Activated T-cell treated with anti-CD3 and anti-CD28 coated beads, Interleukin-2, amount 50 U/mL, for 1 hour (primary cell): ENCODE results near the gene TEAD4.

Source experiments
- DNase-seq: peaks from one replicate; pipeline ENCODE4 v3.0.0-alpha.2; 2020

TEAD4 gene

DNA sequence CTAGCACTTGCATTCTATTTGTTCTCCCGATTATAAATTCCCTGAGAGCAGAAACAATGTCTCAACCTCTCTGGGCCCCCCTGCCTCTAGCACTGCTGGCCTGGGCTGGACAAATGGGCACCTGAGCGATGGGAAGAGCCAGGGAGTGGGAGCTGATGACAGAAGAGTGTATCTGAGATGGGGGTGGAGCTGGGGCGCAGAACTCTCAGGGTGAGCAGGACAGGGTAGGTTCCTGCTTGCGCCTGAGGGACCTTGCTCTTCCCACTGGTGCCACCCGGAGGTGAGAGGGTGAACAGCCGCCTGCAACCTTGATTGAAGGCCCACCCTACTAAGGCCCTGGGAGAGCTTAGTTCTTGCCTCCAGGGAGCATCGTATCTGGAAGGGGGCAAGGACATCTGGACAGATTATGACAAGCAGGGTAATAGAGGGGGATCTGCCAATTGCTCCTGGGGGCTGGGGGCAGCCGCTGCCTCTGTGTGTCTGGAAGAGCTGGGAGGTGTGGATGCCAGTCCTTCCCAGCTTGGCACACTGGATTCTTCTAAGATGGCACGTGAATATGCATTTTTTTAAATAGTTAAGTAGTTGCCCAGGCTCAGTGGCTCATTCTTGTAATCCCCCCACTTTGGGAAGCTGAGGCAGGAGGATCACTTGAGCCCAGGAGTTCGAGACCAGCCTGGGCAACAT lies 75.0 kb downstream of the TEAD4 start:
- no peak for DNase-seq

DNA sequence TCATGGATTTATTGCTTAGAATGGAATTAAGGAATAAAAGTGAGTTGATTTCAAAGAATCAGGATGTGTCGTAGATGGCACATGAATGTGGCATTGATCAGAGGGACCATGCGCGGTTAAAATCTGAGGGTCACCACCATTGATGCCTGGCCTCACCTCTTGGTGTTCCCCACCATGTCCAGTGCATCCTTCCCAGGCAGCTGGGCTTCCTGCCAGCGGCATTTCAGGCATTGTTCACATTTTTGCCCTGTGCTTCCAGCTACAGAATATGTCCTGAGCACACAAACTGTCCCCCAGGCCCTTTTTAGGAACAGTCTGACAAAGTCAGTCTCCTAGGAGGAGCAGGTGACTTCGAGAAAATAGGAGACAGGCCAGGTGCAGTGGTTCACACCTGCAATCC lies 76.0 kb downstream of the TEAD4 start:
- DNase-seq = no peak

DNA sequence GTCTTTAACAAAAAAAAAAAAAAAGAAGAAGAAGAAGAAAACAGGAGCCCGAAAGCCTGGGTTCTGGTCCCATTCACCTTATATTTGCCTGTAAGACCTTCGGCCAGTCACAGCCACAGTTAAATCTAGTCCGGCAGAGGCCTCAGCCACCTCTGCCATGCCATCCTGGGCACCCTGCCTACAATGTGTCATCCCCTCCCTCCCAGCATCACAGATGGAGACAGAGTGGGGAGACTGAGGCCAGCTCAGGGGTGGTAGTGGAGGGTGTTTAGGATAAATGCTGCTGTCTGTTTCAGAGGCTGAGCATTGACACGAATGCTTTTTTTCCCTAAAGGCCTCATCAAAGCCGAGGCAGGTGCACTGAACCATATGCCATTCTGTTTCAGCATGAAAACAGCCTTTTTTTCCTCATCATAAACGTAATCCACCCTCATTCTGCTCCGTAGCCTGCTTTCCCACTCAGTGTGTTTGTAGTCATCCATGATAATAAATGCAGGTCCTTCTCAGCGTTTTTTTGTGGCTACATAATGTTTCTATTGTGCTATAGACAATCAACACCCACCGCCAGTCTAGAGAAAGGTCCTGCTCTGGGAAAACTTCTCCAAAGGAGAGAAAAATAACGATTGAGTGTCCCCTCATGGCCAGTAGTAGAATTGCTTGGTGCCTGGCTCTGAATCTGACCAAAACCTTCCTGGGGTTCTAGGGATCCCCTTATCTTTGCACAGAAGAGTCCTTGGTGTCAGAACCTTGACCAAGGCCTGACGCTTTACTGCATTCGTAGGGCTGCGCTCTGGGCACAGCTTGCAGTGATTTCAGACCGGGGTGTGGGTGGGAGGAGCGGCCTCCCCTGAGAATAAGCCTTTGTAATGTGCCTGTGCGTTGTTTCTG lies 76.9 kb downstream of the TEAD4 start:
- no peak for DNase-seq

DNA sequence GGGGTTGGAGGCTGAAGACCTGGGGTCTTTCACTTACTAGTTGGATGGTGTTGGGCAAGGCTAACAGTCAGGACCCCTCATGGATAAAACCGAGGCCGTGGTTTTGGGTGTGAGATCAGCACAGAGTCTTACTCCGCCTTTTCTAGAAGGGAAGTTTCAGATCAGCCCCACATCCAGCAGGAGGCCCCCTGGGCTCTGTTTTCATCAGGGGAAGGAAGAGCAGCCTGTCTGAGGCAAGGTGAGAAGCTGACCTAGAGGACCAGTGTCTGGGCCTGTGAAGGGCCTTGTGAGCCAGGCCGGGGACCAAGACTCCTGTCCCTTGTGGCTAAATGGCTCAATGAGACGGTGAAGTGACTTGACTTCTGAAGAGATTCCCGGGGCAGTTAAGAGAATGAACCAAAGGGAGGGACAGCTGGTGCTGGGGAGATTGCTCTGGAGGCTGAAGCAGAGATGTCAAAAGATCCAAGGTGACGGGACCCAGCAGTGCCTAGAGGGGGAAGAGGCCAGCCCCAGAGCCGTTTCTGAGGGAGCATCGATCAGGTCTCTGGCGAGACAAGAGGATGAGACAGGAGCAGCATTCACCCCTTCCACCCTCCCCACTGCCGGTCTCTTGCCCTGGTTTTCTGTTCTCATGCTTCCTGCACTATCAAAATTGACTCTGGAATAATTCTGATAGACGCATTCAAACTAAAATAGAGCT lies 77.9 kb downstream of the TEAD4 start:
- DNase-seq = no peak

DNA sequence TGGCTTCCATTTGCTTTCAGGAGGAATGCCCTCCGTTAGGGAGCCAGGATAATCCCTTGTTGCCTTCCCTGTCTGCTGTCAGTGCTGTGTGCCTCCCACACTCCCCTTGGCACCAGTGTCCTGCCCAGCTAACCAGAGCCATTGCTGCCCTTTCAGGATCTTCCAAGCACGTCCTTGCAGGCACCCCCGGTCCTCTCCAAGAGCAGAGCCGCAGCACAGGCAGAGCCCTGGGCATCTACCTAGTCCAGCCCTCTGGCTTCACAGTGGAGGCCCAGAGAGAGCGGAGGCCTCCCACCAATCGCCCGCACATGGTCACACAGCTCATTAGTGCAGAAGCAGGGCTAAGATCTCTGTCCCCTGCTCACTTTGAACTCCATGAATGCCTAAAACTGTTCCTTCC lies 79.0 kb downstream of the TEAD4 start:
- DNase-seq = no peak

DNA sequence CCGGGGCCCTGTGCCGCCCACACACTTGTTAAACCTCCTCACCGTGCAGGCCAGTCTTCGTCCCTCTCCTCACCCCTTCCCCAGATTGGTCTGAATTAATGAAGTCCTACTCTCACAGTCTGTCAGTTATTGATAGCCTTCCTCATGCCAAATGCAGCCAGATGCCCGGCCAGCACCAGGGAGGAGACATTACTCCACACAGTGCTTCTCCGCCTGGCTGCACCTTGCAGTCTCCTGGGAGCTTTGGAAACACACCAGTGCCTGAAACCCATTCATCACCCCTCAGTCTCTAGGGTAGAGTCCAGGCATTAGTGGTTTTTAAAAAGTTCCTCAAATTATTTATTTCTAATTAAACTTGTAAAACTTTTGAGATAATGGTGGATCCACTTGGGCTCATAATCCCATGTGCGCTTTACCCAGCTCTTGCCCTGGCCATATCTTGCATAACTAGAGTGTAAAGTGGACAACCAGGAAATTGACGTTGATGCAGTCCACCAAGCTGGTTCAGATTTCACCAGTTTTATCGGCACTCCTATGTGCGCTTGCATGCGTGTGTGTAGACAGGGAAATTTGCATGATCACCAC lies 79.8 kb downstream of the TEAD4 start:
- DNase-seq = no peak

DNA sequence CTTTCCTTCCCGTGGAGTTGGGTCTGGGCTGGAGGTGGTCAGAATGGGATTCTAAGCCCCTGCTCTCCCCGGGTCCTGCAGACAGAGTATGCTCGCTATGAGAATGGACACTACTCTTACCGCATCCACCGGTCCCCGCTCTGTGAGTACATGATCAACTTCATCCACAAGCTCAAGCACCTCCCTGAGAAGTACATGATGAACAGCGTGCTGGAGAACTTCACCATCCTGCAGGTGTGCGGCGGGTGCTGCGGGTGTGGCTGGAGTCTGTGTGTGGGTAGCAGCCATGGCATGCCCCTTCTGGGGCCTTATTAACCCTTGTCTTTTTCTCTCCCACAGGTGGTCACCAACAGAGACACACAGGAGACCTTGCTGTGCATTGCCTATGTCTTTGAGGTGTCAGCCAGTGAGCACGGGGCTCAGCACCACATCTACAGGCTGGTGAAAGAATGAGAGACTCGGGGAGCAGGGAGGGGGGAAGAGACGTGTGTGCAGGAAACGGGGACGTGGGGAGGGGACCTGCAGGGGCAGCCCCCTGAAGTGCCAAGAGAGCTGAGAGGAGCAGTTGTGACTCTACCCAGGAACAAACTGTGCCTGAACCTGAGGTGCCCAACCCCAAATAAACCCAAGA lies 80.9 kb downstream of the TEAD4 start:
- no peak for DNase-seq

DNA sequence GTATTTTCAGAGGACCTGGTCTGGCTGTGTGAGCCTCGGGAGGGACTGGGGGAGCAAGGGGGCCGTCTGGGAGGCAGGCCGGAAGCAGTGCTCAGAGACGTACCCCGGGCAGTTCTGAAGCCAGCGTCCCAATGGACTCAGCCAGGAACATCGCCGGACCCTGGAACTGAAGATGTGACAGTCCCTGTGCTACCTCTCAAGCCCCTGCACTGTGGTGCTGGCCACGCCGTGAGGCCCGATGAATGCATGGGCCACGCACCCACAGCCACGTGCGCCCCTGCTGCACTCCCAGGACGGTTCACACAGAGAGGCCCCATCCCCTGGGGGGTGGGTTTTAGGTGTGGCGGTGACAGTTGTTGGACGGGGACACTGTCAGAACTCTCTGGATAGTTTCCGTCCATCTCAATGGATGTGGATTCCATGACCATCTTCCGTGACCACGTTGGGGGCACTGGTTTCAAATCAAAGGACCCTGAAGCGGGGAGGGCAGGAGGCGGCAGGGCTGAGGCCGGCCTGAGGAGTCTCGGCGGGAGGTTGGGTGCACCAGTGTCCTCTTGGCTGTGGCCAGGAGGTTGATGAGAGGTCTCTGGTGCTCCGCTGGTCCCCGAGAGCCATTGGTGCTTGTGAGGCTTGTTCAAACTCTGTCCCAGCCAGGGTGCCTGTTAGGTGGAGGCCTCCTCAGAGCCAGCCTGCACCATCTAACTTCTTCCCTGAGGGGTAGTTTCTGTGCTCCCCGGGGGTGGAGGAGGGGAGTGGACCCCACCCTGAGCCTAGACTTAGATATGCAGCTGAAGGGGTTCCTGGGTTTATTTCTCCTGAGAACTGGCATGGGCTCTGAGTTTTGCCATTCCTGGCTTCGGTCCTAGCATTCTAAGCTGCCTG lies 81.7 kb downstream of the TEAD4 start:
- DNase-seq = no peak

DNA sequence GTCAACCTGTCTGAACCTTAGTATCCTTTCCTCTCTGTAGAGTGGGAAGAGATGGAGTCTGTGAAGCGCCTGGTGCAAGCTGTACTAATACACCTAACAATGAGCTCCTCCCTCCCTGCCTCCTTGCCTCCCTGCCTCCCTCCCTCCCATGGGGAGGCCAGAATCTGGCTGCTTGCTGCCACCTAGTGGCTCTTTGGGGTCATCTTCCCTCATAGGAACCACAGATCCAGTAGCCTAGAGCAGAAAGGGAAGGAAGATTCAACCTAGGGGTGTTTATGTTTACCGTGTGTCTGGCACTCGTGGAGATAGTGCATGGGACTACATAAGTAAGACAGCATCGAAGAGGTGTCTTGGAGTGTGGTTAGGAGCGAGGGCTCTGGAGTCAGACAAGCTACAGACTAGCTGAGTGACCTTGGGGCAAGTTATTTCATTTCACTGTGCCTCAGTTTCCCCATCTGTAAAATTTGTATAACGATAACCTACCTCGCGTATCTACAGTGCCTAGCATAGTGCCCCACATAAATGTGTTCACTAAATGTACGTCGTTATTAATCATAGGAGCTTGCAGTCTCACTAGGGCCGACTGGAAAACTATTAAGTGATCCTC lies 82.5 kb downstream of the TEAD4 start:
- peak; percentile 25 for DNase-seq

DNA sequence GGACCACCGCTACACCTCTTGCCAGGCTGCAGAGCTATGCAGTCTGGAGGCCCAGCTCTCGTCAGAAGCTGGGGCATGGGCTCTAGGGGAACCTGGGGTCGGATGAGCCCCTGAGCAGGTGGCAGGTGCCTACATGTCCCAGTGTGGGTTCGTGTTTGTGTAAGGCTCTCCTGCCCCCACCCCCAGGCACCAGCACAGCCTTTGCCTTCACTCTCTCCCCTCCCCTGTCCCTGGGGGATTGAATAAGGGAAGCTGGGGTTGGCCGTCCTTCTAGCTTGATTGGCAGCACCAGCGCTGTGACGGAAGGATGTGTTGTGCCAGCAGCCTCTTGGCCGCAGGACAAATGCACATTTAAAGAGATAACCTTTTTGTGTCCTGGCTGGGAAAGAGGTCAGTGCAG lies 83.2 kb downstream of the TEAD4 start:
- no peak for DNase-seq

DNA sequence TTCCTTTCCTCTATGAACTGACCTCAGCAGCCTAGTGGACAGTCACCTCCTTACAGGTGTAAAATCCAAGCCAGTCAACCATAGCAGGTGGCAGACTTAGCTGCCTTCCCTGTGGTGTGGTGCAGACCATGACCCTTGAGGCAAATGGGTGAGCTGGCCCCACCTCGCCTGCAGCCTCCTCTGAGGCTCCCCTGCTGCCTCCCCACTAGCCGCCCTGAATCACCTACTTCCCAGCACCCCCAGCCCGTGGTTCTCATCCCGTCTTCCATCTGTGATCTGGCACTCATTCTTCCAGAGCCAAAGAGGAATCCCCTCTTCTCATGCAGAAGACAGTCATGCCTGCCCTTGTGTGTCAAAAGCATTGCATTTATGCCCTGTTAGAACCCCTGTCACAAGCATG lies 83.6 kb downstream of the TEAD4 start:
- DNase-seq = no peak

DNA sequence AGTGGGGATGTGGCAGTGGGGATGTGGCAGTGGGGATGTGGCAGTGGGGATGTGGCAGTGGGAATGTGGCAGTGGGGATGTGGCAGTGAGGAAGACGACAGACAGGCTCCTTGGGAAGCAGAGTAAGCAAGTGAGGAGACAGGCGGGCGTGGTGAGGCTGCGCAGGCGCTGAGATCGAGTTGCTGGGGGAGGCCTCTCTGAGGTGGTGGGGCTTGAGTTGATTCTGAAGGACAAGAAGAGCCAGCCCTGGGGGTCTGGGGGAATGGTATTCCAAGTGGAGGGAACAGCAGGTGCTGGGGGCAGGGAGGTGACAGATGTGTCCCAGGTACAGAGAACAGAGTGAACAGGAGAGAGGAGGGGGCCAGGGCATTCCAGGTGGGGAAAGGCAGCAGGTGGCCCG lies 84.2 kb downstream of the TEAD4 start:
- DNase-seq = no peak

DNA sequence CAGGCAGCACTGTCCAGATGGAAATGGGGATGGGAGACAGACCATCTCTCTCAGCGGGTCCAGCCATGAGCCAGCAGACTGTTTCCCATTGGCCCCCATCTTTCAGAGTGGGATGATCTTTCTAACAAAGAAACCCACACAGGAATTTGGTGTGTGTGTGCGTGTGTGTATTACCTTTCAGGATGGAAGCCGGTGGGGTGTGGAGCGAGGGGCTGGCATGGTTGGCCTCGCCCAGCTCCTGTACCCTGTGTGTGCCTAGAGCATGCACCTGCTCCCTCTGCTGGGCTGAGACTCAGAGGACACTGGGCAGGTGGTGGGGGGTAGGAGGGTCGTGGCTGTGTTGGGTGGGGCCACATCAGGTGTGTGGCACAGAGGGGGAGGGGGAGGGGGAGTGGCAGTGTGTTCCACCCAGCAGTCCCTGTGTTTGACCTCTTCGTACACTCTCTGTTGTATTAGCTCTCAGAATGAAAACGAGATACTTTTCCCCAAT lies 85.0 kb downstream of the TEAD4 start:
- no peak for DNase-seq

DNA sequence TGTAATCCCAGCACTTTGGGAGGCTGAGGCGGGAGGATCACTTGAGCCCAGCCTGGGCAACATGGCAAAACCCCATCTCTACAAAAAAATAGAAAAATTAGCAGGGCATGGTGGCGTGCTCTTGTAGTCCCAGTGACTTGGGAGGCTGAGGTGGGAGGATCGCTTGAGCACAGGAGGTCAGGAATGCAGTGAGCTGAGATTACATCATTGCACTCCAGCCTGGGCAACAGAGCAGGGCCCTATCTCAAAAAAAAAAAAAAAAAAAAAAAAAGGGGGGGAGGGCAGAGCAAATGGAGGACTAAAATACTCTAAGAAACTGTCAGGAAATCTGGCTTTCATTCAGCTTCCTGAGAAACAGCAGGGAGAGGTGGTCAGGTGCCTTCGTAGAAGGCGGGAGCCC lies 86.3 kb downstream of the TEAD4 start:
- DNase-seq = no peak

DNA sequence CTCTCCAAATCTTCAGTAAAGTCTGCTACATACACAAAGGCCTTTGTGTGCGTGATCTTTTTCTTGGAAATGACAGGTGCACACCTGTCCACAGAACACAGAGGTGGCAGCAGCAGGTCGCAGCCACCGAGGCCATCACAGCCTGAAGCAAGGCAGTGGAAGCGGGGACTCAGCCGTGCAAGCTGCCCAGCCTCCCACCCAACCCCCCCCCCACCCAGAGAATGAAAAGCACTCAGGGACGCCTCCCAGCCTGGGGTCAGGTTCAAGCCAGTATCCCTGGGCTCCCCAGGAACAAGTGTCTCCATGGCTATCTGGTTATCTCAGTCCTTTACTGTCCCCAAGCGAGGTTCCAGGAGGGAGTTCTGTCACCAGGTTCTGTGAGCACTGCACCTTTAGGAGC lies 86.8 kb downstream of the TEAD4 start:
- no peak for DNase-seq

DNA sequence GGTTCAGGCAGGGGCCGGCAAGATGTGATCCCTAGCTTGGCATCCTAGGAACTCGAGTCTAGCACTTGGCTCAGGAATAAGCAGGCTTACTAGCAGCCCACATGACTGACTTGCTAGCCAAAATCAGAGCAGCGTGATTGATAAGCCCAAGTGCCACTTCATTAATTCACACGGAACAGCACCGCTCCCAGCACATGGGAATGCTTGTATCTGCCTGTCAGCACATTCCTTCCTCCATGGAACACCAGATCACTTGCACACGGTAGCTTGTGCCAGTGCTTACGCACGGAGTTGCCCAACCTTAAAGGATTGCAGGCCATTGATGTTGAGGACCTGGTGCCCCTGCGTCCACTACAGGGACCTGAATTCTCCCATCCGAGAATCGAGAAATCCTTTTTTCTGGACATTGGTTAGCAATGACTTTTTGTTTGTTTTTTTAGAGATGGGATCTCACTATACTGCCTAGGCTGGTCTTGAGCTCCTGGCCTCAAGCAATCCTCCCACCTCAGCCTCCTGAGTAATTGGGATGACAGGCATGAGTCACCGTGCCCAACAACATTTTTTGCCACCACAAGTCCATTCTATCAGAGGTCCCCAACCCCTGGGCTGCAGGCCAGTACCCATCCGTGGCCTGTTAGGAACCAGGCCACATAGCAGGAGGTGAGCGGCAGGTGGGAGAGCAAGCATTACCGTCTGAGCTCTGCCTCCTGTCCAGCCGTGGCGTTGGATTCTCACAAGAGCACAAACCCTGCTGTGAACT lies 87.4 kb downstream of the TEAD4 start:
- no peak for DNase-seq

DNA sequence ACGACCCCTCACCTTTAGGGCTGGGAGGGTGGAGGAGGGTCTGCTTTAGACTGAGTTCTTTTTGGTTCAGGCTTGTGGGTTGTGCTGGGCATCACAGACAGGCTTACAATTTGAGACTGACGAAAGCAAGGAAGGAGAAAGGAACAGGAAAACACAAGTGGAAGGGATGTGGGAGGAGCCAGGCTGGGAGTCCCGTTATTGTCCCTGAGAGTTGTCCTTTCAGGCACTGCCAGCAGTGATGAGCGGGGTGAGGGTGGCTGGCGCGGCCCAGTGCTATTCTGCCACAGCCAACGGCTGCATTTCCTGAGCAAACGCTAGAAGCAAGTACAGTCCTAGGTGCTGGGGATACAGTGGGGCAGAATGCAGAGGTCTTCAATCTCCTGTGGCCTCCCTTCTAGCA lies 88.8 kb downstream of the TEAD4 start:
- DNase-seq = no peak

DNA sequence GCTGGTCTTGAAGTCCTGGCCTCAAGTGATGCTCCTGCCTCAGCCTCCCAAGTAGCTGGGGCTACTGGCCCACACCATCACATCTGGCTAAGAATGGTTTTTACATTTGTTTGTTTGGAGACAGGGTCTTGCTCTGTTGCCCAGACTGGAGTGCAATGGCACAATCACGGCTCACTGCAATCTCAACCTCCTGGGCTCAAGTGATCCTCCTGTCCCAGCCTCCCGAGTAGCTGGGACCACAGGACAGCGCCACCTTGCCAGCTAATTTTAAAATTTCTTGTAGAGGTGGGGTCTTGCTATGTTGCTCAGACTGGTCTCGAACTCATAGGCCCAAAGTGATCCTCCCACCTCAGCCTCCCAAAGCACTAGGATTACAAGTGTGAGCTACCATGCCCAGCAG lies 89.3 kb downstream of the TEAD4 start:
- no peak for DNase-seq

DNA sequence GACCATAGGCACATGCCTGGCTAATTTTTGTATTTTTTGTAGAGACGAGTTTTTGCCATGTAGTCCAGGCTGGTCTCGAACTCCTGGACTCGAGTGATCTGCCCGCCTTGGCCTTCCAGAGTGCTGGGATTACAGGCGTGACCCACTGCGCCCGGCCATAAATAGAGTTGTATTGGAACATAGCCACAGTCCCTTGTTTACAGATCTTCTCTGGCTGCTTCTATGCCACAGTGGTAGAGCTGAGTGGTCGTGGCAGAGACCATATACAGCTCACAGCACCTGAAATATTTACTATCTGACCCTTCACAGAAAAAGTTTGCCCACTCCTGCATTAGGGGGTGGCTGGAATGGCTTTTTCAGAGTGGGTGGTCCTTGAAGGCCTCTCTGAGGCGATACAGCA lies 90.0 kb downstream of the TEAD4 start:
- no peak for DNase-seq

DNA sequence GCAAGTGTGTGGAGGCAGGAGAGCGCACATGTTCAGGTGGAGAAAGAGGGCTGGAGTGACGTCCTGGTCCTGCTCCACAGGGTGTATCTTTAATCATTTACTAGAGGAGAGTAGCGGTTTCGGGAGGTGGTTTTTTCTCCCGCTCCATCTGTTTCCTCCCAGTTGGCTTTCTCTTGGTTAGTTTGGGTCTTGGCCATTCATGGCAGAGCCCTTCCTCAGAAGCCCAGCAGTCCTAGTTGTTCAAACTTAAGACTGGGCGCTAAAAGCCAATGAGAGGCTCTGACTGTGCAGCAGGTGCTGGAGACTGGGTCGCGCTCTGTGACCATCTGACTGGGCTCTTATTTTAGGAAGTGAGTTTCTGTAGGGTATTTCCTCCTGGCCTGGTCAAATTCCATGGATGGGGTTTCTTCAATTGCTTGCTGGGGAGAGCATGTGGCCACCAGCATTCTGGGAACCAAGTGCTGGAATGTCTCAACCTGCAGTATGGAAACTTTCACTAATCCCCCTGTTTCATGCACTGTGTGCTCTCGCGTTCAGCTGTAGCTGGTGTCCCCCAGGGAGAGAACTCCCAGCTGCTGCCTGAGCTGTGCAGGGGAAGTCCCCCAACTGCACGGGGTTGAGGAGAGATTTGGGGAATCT lies 90.5 kb downstream of the TEAD4 start:
- no peak for DNase-seq
